ENCODE results near the gene WDR54. TPM values are rescaled to one million over a fixed set of nuclear protein-coding genes. Genes with fewer than 3 reads are reported as not detected.

The WDR54 gene
- total RNA-seq, 1 donor from 2014 or later = 11.2 TPM

- H3K27ac Mint-ChIP-seq (ENCODE audit: unreplicated experiment) = no peak overlapping the region
- no peaks in the 10 kb centered on the region for H3K27me3 Mint-ChIP-seq (ENCODE audit: low read depth)
- no peak for TF ChIP-seq CTCF (IDR thresholded peaks at IDR 0.05)
- H3K9me3 Mint-ChIP-seq (ENCODE audit: low read depth) = no peaks in the 10 kb centered on the region
- no peak overlapping the region for H3K4me3 Mint-ChIP-seq (ENCODE audit: unreplicated experiment)
- no peaks in the 10 kb centered on the region for H3K4me1 Mint-ChIP-seq (ENCODE audit: low read depth)
- no peak for DNase-seq (ENCODE audit: low spot score)
- peaks cover 36% of the 10 kb centered on the region for H3K36me3 Mint-ChIP-seq (ENCODE audit: low read depth)
These were observed 7.1 kb downstream of the WDR54 start for GRCh38 chr2:74428675-74429074.

GRCh38 chr2:74429487-74430451 lies 8.2 kb downstream of the WDR54 start:
- Mint-ChIP-seq H3K9me3 (ENCODE audit: low read depth) (no peaks in the 10 kb centered on the region), H3K4me1 (ENCODE audit: low read depth) (no peaks in the 10 kb centered on the region), H3K36me3 (ENCODE audit: low read depth) (peaks cover 36% of the 10 kb centered on the region), H3K27ac (ENCODE audit: unreplicated experiment) (no peak overlapping the region), H3K27me3 (ENCODE audit: low read depth) (no peaks in the 10 kb centered on the region), H3K4me3 (ENCODE audit: unreplicated experiment) (no peak overlapping the region)
- DNase-seq (ENCODE audit: low spot score) = no peak
- no peak for TF ChIP-seq CTCF (IDR thresholded peaks at IDR 0.05)

DNA sequence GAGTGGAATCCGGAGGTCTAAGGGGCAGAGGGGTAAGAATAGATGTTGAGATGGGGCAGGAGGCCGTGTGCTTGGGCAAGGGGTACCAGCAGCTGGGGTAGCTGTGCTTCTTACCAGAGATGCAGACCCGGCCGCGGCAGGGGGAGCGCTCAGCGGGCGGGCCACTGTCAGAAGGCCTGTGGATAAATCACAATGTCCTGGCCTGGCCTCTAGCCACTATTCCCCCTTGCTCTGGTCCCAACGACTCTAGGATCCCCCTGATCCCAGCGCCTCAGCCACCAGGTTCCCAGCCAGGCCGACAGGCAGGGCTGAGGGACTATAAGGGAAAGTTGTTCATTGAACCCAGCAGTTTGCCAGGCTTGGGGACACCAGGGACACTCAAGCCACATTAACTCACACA lies 9.0 kb downstream of the WDR54 start:
- H3K4me1 Mint-ChIP-seq (ENCODE audit: low read depth) = no peaks in the 10 kb centered on the region
- no peak for DNase-seq (ENCODE audit: low spot score)
- no peak for TF ChIP-seq CTCF (IDR thresholded peaks at IDR 0.05)
- no peak overlapping the region for H3K4me3 Mint-ChIP-seq (ENCODE audit: unreplicated experiment)
- H3K27ac Mint-ChIP-seq (ENCODE audit: unreplicated experiment) = no peak overlapping the region
- peaks cover 33% of the 10 kb centered on the region for H3K36me3 Mint-ChIP-seq (ENCODE audit: low read depth)
- H3K27me3 Mint-ChIP-seq (ENCODE audit: low read depth) = no peaks in the 10 kb centered on the region
- H3K9me3 Mint-ChIP-seq (ENCODE audit: low read depth) = no peaks in the 10 kb centered on the region

GRCh38 chr2:74436111-74436805 lies 14.7 kb downstream of the WDR54 start:
- Mint-ChIP-seq H3K4me3 (ENCODE audit: unreplicated experiment) (no peak overlapping the region), H3K9me3 (ENCODE audit: low read depth) (no peaks in the 10 kb centered on the region), H3K4me1 (ENCODE audit: low read depth) (peaks cover 41% of the 10 kb centered on the region), H3K27me3 (ENCODE audit: low read depth) (peaks cover 2% of the 10 kb centered on the region), H3K36me3 (ENCODE audit: low read depth) (peaks cover 4% of the 10 kb centered on the region), H3K27ac (ENCODE audit: unreplicated experiment) (no peak overlapping the region)
- TF ChIP-seq CTCF (IDR thresholded peaks at IDR 0.05) = no peak
- no peak for DNase-seq (ENCODE audit: low spot score)

GRCh38 chr2:74436848-74437695 lies 15.5 kb downstream of the WDR54 start:
- Mint-ChIP-seq H3K36me3 (ENCODE audit: low read depth) (no peaks in the 10 kb centered on the region), H3K27me3 (ENCODE audit: low read depth) (peaks cover 2% of the 10 kb centered on the region), H3K4me3 (ENCODE audit: unreplicated experiment) (no peak overlapping the region), H3K4me1 (ENCODE audit: low read depth) (peaks cover 41% of the 10 kb centered on the region), H3K27ac (ENCODE audit: unreplicated experiment) (no peak overlapping the region), H3K9me3 (ENCODE audit: low read depth) (no peaks in the 10 kb centered on the region)
- no peak for TF ChIP-seq CTCF (IDR thresholded peaks at IDR 0.05)
- no peak for DNase-seq (ENCODE audit: low spot score)
